GM21576 (cell line): Measurements from ENCODE around the gene ELAC1.
"Not testable (repeated sequence)": the region's sequence is repeated elsewhere in the genome, so short reads cannot be mapped to it uniquely, and the experiment has no call there.

Experiments
- ATAC-seq: cut with Tn5 transposase; IDR thresholded peaks from one replicate; pipeline ENCODE4 v1.9.1; 2021; ENCODE audit warnings: mild to moderate bottlenecking, moderate library complexity; ENCODE audit not compliant: unreplicated experiment

Gene ELAC1

DNA sequence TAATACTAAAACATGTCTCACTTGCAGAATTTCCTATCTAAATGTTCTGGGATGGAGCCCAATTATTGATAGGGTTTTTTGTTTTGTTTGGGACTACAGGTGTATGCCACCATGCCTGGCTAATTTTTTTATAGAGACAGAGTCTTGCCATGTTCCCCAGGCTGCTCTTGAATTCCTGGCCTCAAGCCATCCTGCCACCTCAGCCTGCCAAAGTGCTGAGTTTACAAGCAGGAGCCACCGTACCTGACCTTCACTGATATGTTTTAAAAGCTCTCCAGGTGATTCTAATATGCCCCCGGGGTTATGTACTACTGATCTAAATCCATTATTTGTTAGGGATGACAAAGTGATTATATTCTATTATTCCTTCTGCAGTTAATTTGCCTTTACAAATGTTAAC lies 2.2 kb downstream of the ELAC1 start:
- ATAC-seq: no peak

DNA sequence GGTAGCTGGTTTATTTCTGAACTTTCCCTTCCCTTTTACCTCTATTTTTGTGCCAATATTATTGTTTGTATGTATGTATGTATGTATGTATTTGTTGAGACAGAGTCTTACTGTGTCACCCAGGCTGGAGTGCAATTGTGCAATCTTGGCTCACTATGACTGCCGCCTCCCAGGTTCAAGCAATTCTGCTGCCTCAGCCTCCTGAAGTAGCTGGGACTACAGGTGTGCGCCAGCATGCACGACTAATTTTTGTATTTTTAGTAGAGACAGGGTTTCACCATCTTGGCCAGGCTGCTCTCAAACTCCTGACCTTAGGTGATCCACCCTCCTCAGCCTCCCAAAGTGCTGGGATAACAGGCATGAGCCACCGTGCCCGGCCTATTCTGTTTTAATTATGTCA lies 4.6 kb downstream of the ELAC1 start:
- ATAC-seq: not testable (repeated sequence)

DNA sequence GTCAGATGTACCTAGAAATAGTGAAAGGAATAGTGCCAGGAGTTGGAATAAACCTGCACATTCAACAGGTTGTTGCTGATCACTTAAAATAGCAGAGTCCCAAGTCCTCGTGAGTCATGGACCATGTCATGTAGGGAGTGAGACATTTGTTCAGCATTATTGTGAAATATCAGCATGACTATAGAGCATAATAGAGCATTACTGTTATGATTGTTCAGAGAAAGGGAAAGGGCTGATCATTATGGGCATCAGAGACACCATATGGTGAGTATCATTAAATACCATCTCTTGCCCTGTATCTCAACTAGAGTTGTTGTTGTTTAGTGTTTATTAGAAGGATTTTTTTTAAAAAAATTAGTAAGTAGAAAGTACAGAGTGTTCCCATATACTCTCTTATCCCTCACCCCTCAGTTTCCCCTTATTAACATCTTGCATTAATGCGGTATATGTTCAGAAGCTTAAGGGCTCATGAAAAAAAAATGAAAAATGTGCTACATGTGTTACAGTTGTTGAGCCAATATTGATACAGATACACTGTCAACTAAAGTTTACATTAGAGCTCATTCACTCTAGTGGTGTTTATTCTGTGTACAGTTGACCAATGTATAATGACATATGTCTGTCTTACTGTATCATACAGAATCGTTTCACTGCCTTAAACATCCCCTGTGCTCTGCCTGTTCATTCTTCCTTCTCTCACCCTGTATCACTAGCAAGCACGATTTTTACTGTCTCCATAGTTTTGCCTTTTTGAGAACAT lies 5.7 kb downstream of the ELAC1 start:
- no peak for ATAC-seq

DNA sequence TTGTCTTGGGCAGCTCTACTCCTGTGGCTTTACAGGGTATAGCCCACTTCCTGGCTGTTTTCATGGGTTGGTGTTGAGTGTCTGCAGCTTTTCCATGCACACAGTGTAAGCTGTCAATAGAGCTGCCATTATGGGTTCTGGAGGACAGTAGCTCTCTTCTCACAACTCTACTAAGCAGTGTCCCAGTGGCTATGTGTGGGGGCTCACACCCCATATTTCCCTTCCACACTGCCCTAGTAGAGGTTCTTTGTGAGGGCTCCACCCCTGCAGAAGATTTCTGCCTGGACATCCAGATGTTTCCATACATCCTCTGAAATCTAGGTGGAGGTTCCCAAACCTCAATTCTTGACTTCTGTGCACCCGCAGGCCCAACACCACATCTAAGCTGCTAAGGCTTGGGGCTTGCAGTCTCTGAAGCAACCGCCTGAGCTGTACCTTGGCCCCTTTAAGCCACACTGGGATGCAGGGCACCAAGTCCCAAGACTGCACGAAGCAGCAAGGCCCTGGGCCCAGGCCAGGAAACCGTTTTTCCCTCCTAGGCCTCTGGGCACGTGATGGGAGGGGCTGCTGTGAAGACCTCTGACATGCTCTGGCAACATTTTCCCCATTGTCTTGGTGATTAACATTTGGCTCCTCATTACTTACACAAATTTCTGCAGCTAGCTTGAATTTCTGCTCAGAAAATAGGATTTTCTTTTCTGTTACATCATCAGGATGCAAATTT lies 9.4 kb downstream of the ELAC1 start:
- no peak for ATAC-seq

DNA sequence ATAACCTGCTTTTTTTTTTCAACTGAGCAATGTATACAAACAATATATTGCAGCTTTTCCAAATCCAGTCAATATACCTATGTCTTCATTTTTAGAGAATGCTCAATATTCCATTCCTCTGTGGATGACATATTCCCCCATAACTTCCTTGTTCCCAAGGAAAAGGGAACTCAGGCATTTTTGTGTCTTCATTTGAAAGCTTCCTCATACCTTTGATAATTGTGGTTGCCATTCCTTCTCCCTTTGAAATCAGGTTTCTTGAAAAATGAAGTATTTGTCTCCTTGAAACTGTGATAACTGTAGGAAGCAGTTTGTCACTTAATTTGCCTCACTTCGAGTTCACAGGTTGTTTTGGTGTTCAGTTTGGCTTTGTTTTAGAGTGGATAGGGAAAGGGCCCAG lies 13.5 kb downstream of the ELAC1 start:
- ATAC-seq: no peak

DNA sequence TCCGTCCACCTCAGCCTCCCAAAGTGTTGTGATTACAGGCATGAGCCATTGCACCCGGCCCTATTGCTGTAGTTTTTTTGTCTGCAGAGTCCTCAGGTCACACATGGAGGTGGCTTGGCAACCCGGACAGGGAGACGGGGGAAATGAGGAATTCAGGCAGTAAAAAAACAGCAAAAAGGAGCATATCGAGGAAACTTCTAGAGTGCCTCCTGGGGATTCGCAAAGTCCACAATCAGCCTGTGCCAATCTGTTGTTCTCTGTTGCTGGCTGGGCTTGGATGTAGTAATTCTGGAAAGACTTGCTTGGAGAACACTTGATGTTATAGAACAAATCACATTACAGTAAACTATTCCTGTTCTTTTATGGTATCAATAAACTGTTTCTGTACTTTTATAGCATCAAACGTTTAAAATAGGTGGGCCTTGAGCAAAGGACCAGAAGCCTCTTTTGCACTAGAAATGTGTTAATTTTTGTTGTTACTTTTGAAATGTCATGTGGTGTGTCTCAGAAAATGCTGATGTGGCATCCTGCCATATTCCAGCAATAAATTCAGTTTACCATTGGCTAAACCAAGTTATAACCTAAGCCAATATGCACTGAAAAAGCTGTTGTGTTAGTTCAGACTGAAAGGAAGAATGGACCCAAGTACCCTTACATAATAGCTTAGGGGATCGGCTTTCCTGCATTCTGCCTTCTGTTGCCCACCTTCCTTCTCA lies 14.4 kb downstream of the ELAC1 start:
- no peak for ATAC-seq

DNA sequence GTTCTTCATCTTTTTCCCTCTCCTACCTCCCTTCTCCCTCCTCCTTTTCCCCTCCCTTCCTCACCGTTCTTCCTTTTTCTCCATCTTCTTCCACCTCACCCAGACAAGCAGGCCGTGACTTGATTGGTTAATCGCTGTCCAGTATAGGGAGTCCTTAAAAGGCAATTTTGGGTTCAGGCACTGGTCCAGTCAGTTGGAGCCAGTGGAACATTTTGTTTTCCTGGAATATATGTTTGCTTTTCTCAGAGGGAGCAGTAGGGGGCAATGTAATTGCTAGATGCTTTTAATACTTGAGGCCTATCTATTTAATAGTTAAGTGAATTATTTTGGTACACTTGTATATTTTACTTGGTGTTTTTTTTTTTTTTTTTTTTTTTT lies 15.0 kb downstream of the ELAC1 start:
- no peak for ATAC-seq

DNA sequence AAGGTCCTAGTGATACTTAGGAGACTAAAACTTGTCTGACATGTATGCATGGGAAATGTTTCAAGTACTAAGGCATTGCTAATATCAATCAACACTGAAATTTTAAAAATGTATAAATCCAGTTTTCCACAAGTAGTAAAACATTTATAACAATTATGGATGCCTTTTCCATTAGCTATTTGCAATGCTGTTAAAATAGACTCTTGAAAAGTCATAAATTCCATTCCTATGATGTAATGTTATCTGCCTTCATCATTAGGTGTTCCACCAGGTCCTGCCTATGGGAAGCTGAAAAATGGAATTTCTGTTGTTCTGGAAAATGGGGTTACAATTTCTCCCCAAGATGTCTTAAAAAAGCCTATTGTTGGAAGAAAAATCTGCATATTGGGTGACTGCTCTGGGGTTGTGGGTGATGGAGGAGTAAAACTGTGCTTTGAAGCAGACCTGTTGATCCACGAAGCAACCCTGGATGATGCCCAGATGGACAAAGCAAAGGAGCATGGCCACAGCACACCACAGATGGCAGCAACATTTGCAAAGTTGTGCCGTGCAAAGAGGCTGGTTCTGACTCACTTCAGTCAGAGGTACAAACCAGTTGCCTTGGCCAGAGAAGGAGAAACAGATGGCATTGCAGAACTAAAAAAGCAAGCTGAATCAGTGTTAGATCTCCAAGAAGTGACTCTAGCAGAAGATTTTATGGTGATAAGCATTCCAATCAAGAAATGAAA lies 18.7 kb downstream of the ELAC1 start:
- no peak for ATAC-seq

DNA sequence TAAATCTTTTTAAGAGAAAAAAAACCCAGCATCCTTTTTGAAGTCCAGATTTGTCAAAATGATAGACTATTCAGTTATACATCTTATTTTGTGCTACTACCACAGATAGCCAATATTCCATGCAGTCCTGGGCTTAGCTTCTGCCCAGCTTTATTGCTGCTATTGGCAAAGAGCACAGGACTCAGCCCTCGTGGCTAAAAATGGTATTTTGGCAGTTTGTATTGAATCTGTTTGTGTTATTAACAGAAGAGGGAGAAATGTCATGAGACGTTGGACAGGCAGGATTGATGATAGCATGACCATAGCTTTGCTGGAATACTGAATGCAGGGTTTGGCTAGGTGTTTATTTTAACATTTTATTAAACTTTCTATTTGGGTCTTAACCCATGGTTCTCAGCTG lies 19.4 kb downstream of the ELAC1 start:
- ATAC-seq: no peak

DNA sequence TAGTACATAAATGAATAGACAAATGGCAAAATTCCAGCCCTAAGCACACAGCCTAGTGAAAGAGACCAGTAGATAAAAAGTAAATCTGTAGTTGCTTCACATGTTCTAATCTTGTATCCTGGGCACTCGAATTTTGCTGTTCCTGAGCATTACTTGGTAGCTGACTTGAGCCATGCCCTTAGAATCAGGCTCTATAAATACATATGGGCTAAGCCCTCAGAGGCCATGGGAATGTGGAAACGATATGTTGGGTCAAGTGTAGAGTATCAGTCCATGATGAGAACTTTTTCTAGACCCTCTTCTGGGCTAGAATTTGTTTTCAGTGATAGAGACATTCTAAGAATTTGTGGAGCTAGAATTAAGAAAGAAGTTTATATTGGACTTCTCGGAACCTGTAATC lies 21.9 kb downstream of the ELAC1 start:
- ATAC-seq: no peak

DNA sequence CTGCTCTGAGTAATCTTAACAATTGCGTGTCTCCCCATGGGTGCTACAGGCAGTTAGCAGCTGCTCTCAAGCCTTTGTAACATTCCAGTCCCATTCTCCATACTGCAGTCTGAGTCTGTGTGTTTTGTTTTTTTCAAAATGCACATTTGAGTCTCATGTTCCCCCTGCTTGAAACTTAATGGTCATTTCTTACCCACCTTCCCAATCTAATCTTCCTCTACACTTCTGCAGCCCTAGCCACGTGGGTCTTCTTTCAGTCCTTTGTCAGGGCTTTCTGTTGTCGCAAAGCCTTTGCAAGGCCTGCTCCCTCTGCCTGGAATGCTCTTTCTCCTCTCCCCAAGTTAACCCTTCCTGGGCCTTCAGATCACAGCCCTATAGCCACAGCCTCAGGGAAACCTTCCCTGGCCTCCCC lies 24.5 kb downstream of the ELAC1 start:
- no peak for ATAC-seq

DNA sequence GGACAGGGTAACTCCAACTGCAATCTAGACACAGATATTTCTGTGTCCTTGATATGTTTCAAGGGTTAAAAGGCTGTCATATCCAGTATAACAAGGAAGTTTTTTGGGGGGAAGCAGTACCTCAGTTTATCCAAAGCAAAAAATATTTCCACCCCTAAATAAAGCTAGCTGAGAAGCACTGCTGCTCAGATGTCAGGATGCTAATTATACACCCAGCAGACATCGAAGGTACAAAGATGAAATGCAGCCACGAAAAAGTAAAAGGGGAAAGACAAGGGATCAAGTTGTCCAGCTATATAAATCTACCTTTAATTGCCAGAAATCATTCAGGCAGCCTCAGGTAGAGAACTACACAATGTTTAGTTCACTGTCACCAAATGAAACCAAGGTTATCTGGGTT lies 26.2 kb downstream of the ELAC1 start:
- no peak for ATAC-seq

DNA sequence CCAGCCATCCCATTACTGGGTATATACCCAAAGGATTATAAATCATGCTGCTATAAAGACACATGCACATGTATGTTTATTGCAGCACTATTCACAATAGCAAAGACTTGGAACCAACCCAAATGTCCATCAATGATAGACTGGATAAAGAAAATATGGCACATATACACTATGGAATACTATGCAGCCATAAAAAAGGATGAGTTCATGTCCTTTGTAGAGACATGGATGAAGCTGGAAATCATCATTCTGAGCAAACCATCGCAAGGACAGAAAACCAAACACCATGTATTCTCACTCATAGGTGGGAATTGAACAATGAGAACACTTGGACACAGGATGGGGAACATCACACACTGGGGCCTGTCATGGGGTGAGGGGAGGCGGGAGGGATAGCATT lies 35.3 kb downstream of the ELAC1 start:
- ATAC-seq: not testable (repeated sequence)

DNA sequence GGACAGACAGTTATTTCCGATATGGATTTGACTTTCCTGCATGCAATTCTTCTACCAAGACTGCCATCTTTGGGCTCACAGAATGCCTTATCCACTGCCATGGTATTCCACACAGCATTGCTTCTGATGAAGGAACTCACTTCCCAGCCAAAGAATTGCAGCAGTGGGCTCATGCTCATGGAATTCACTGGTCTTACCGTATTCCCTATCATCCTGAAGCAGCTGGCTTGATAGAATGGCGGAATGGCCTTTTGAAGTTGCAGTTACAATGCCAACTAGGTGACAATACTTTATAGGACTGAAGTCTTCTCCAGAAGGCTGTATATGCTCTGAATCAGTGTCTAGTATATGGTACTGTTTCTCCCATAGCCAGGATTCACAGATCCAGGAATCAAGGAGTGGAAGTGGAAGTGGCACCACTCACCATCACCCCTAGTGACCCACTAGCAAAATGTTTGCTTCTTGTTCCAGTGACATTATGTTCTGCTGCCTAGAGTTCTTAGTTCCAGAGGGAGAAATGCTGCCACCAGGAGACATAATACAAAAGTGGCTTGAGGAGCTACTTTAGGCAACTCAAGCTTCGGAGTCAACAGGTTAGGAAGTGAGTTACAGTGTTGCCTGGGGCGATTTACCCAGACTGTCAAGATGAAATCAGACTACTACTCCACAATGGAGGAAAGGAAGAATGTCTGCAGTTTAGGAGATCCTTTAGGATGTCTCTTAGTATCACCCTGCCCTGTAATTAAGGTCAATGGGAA lies 38.4 kb downstream of the ELAC1 start:
- ATAC-seq: no peak

DNA sequence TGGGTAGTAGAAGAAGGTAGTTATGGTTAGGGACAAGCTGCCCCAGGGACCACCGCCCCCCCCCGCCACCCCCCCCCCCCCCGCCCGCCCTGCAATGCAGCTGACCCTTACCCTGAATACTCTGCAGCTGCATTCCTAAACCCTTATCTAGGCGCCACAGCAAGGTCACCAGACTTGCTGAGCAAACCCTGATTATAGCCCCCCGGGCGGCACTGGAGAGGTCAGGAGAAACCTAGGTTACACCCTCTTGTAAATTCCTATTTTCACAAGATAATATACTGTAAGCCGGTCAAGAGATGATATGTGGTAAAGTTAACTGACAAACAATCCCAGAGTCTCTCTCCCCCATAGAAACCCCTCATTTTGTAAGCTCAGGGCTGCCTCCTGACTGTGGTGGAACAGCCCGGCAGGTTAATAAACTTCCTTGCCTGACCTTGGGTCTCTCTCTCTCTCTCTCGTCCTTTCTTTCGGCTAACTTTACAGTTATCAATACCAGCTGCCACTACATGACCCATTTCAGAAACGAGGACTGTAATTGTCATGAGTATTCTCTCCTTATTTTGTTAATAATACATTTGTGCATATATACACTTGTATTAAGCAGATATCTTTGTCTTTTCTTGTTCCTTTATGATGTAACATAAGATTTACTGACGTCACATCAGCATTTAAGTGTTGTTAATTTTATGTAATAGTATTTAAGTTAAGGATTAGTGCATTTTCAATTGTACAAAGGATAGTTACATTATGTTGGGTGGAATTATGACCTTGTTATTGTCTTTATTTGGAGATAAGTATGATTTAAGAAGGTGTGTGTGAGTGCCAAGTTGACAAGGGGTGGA lies 39.3 kb downstream of the ELAC1 start:
- no peak for ATAC-seq

DNA sequence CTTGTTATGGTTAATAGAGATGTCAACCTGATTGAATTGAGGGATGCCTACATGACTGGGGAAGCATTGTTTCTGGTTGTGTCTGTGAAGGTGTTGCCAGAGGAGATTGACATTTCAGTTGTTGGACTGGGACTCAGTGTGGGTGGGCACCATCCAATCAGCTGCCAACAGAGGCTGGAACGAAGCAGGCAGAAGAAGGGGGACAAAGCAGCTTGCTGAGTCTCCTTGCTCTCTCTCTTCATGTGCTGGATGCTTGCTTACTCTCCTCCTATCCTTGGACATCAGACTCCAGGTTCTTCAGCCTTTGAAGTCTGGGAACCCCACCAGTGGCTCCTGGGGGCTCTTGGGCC lies 39.9 kb downstream of the ELAC1 start:
- ATAC-seq: no peak

DNA sequence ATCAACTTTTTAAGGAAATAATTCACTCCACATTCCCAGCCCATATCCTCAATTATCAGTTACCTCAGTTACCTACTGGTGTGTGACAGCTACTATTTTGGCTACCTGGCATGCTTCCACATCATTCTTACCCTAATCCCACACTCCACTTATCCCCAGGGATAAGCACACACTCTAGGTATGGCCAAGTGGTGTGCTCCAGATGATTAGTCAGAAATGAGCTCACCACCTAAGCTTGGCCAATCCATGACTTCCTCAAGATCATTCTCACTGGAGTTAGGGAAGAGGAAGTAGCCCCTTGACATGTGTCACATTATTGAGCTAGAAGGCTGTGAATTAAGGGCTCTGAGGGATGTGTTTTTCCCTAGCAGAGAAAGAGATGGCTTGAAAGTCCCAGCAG lies 41.2 kb downstream of the ELAC1 start:
- ATAC-seq: no peak

DNA sequence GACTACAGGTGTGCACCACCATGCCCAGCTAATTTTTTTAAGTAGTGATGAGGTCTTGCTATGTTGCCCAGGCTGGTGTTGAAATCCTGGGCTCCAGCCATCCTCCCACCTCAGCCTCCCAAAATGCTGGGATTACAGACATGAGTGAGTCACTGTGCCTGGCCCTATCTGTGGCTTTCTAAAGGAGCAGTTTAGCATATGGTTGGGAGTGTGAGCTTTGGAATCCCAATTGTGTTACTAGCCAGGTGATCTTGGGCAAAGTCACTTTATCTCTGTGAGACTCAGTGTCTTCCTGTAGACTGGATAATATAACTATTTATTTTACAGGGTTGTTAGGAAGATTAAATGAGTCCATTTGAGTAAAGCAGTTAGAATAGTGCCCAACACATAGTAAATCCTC lies 42.4 kb downstream of the ELAC1 start:
- ATAC-seq: no peak

DNA sequence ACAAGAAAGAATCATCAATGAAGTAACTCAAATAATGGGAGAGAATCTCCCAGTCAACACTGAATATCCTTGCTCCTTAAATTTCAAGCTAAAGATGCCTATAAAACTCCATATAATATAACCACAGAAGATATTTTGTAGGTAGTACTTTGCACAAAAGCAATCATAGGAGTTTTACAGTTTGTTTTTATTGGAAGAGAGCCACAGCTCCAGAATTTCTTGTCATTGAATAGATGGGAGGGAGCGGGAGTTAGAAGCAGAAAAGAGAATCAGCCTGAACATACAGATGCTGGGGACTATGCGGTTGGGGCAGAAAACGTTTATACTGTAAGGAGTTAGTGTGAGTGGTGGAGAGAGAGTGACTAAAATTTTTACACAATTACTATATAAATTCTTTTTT lies 43.9 kb downstream of the ELAC1 start:
- ATAC-seq: no peak

DNA sequence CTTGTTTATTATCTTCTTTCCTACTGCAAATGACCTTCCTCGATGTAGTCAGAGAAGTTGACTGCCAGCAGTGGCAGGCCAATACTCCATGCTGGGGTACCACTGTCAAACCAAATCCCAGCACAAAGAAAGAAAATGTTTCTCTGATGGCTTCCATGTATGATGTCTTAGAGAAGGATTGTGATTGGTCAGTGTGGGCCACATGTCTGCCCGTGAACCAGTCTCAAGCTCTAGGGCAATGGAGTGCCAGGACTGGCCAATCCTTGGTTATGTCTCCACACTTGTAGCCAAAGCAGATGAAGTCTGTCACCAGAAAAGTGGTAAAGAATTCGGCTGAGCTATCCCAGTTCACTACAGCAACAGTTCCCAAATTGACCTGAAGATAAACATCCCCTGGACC lies 44.6 kb downstream of the ELAC1 start:
- ATAC-seq: no peak
